ENCODE data around the gene LCA5L. TPM values are rescaled to one million over a fixed set of nuclear protein-coding genes. Genes with fewer than 3 reads are reported as not detected.
A peak's percentile ranks its signal among the peaks of the same experiment; 100 is the strongest.

The LCA5L gene
- total and polyA plus RNA-seq, 10 of the 15 experiments (the other 5 are each of a cell fraction or from before 2014, with no cell fraction given): 0.18 to 0.55 (median 0.27) TPM; not detected in 2

- no peak for TF ChIP-seq IRF4 (IDR thresholded peaks at IDR 0.05; ENCODE audit: low read depth, low read length)
- TF ChIP-seq HSF1 (IDR thresholded peaks at IDR 0.05; ENCODE audit: low read depth, low read length): no peak
- no peak for TF ChIP-seq SP1 (IDR thresholded peaks at IDR 0.05; ENCODE audit: low read depth, low read length)
- TF ChIP-seq SKIL (IDR thresholded peaks at IDR 0.05; ENCODE audit: low read depth, poor library complexity, severe bottlenecking): no peak
- no peak for TF ChIP-seq SRF (IDR thresholded peaks at IDR 0.05; ENCODE audit: low read depth in 2 of 2, low read length in 2 of 2)
- no peak for TF ChIP-seq SUZ12 (IDR thresholded peaks at IDR 0.05; ENCODE audit: unreplicated experiment)
- no peak for TF ChIP-seq ZBTB4 (CRISPR knock-in tag; IDR thresholded peaks at IDR 0.05)
- no peak for TF ChIP-seq MEF2B (IDR thresholded peaks at IDR 0.05; ENCODE audit: partially characterized antibody, poor library complexity, severe bottlenecking)
- no peak for TF ChIP-seq USF2 (IDR thresholded peaks at IDR 0.05; ENCODE audit: borderline replicate concordance, low read depth, low read length)
- TF ChIP-seq CEBPB (IDR thresholded peaks at IDR 0.05; ENCODE audit: borderline replicate concordance in 1 of 2, low read depth in 2 of 2, low read length in 2 of 2): no peak
- TF ChIP-seq RCOR1 (conservative IDR thresholded peaks at IDR 0.05; ENCODE audit: low read depth, low read length): no peak
- TF ChIP-seq MAX (IDR thresholded peaks at IDR 0.05; ENCODE audit: low read depth, low read length): peak; percentile 26; the same call in 1 of the 2 replicates
- no peak for TF ChIP-seq FOXK2 (IDR thresholded peaks at IDR 0.05)
- no peak for TF ChIP-seq FOXM1 (IDR thresholded peaks at IDR 0.05; ENCODE audit: low read depth, low read length)
- no peak for TF ChIP-seq TCF3 (IDR thresholded peaks at IDR 0.05; ENCODE audit: borderline replicate concordance, insufficient read depth, low read depth, low read length)
- no peak for TF ChIP-seq NBN (IDR thresholded peaks at IDR 0.05)
- TF ChIP-seq ZBTB33 (IDR thresholded peaks at IDR 0.05): no peak
- TF ChIP-seq KAT2A (conservative IDR thresholded peaks at IDR 0.05; ENCODE audit: control insufficient read depth, low read depth, low read length): no peak
- TF ChIP-seq NR2F1 (conservative IDR thresholded peaks at IDR 0.05): peak; percentile 90
Observed at GRCh38 chr21:39445321-39446269, at the start of gene LCA5L (continued).

All from GM12878 (cell line).